GM18951 (cell line): ENCODE results near the gene SLC25A4.
"Not testable (repeated sequence)": the region's sequence is repeated elsewhere in the genome, so short reads cannot be mapped to it uniquely, and the experiment has no call there.

Source experiments
- POLR2A ChIP-seq: IDR thresholded peaks from 4 replicates; pipeline ENCODE4 v1.6.1; 2011; ENCODE audit warnings: mild to moderate bottlenecking; ENCODE audit not compliant: insufficient read length, insufficient read depth; ENCODE audit errors: extremely low read depth
- in situ Hi-C: fragments of 300-500 bp; cut with MboI; formaldehyde crosslinking; loops from one replicate; pipeline ENCODE4 v1.12.0; 2022; ENCODE audit warnings: low sequenced_read_pairs, mixed read lengths, inconsistent platforms; ENCODE audit not compliant: unreplicated experiment

SLC25A4 gene

GRCh38 chr4:185171373-185172071, 28.5 kb downstream of the SLC25A4 start:
- no peak for TF ChIP-seq POLR2A
- in situ Hi-C loops: no loop called here

- no peak for TF ChIP-seq POLR2A
- in situ Hi-C loops: no loop called here
Observed at GRCh38 chr4:185179488-185179887, 36.4 kb downstream of the SLC25A4 start.

GRCh38 chr4:185182239-185182638, 39.2 kb downstream of the SLC25A4 start:
- TF ChIP-seq POLR2A: no peak
- in situ Hi-C loops: no loop called here

GRCh38 chr4:185183622-185184281, 40.7 kb downstream of the SLC25A4 start:
- no peak for TF ChIP-seq POLR2A
- in situ Hi-C loops: no loop called here

- in situ Hi-C loops: no loop called here
- no peak for TF ChIP-seq POLR2A
Observed at GRCh38 chr4:185186769-185187168, 43.7 kb downstream of the SLC25A4 start.

GRCh38 chr4:185189606-185190305, 46.7 kb downstream of the SLC25A4 start:
- in situ Hi-C loops: no loop called here
- no peak for TF ChIP-seq POLR2A

GRCh38 chr4:185190306-185190856, 47.3 kb downstream of the SLC25A4 start:
- no peak for TF ChIP-seq POLR2A
- in situ Hi-C loops: no loop called here

GRCh38 chr4:185192059-185192458, 49.0 kb downstream of the SLC25A4 start:
- in situ Hi-C loops: no loop called here
- no peak for TF ChIP-seq POLR2A

- in situ Hi-C loops: no loop called here
- TF ChIP-seq POLR2A: no peak
Observed at GRCh38 chr4:185194924-185195888, 52.1 kb downstream of the SLC25A4 start.

GRCh38 chr4:185196437-185196836, 53.4 kb downstream of the SLC25A4 start:
- in situ Hi-C loops: no loop called here
- no peak for TF ChIP-seq POLR2A

- in situ Hi-C loops: not testable (repeated sequence)
Observed at GRCh38 chr4:185198189-185198588, 55.1 kb downstream of the SLC25A4 start.
